SK-N-SH (cell line): ENCODE measurements around the gene DOC2A. TPM values are rescaled to one million over a fixed set of nuclear protein-coding genes. Genes with fewer than 3 reads are reported as not detected.

Experiments
- CTCF ChIA-PET: fragments of 300-600, 350-600 bp; formaldehyde crosslinking; extraction: SDS; loops from one replicate; lab custom pipeline; 2021; lab: Yijun Ruan, JAX
- POLR2A ChIA-PET: fragments of 350-600 bp; sonication (Branson Sonifier 250); formaldehyde crosslinking; extraction: SDS; loops from one replicate; lab custom pipeline; 2020; ENCODE audit warnings: antibody characterized with exemption, inconsistent platforms; lab: Yijun Ruan, JAX
- DNase-seq: peaks from one replicate; pipeline ENCODE4 v3.0.0; 2012
- H2AFZ ChIP-seq: fragments of 200-600 bp; sonication (generic); 2 replicates; pipeline ENCODE4 v1.8.1; 2016; ENCODE audit warnings: antibody characterized with exemption, mild to moderate bottlenecking, low read depth
- H3F3A ChIP-seq: fragments of 200-600 bp; sonication (generic); replicated peaks from 2 replicates; pipeline ENCODE3; 2016; ENCODE audit warnings: antibody characterized with exemption, mild to moderate bottlenecking; ENCODE audit not compliant: insufficient read depth
- H3K27ac ChIP-seq, 2 experiments: fragments of 200-500 bp in 1 of 2; fragments of 200-600 bp in 1 of 2; sonication (Bioruptor generic) in 1 of 2; sonication (generic), shearing (Covaris generic) in 1 of 2; 2 replicates each; pipeline versions ENCODE4 v1.5.1 to v1.6.1; 2014 to 2016; ENCODE audit warnings: low read depth in 2 of 2, inconsistent platforms in 1 of 2, low read length in 1 of 2, mild to moderate bottlenecking in 1 of 2, mixed read lengths in 1 of 2
- H3K27me3 ChIP-seq: fragments of 200-600 bp; sonication (generic), shearing (Covaris generic); 2 replicates; pipeline ENCODE4 v1.6.1; 2016; ENCODE audit warnings: mixed run types; ENCODE audit not compliant: insufficient read depth
- H3K36me3 ChIP-seq, 2 experiments: fragments of 200-500 bp in 1 of 2; fragments of 200-600 bp in 1 of 2; sonication (Bioruptor generic) in 1 of 2; sonication (generic) in 1 of 2; replicated peaks in 1 of 2; 2 replicates each; pipeline versions ENCODE3 to v1.5.1; 2014 to 2016; ENCODE audit warnings: low read length in 1 of 2, mild to moderate bottlenecking in 1 of 2; ENCODE audit not compliant: insufficient read depth in 2 of 2, control insufficient read depth in 1 of 2
- H3K4me1 ChIP-seq, 2 experiments: fragments of 200-500 bp in 1 of 2; fragments of 200-600 bp in 1 of 2; sonication (Bioruptor generic) in 1 of 2; sonication (generic), shearing (Covaris generic) in 1 of 2; 2 replicates each; pipeline versions ENCODE4 v1.5.1 to v1.6.1; 2014 to 2016; ENCODE audit warnings: low read depth in 1 of 2, low read length in 1 of 2, mixed run types in 1 of 2; ENCODE audit not compliant: insufficient read depth in 2 of 2, control insufficient read depth in 1 of 2
- H3K4me2 ChIP-seq: fragments of 200-600 bp; sonication (generic), shearing (Covaris generic); 2 replicates; pipeline ENCODE4 v1.6.1; 2017; ENCODE audit warnings: mixed run types
- H3K4me3 ChIP-seq, 2 experiments: fragments of 200-500 bp in 1 of 2; fragments of 200-600 bp in 1 of 2; sonication (Bioruptor generic) in 1 of 2; sonication (generic), shearing (Covaris generic) in 1 of 2; 2 replicates each; pipeline versions ENCODE4 v1.5.1 to v1.8.1; 2014 to 2016; ENCODE audit warnings: low read depth in 2 of 2, inconsistent platforms in 1 of 2, low read length in 1 of 2, mild to moderate bottlenecking in 1 of 2, mixed read lengths in 1 of 2, moderate library complexity in 1 of 2
- H3K79me2 ChIP-seq: fragments of 200-600 bp; sonication (generic); 2 replicates; pipeline ENCODE4 v1.8.1; 2017; ENCODE audit warnings: mild to moderate bottlenecking; ENCODE audit not compliant: insufficient read depth
- H3K9ac ChIP-seq: fragments of 200-600 bp; sonication (generic); 2 replicates; pipeline ENCODE4 v1.6.1; 2017; ENCODE audit warnings: mixed run types
- H3K9me2 ChIP-seq: fragments of 200-600 bp; sonication (generic); 2 replicates; pipeline ENCODE4 v1.6.1; 2017; ENCODE audit warnings: mixed run types
- H3K9me3 ChIP-seq: fragments of 200-600 bp; sonication (generic); 2 replicates; pipeline ENCODE4 v1.6.1; 2017; ENCODE audit warnings: mixed run types, mild to moderate bottlenecking, moderate library complexity
- H4K20me1 ChIP-seq: fragments of 200-600 bp; sonication (generic); 2 replicates; pipeline ENCODE4 v1.6.1; 2017; ENCODE audit warnings: mild to moderate bottlenecking, mixed run types; ENCODE audit not compliant: insufficient read depth
- CHD2 ChIP-seq: fragments of 150-350 bp; IDR thresholded peaks from 2 replicates; pipeline ENCODE4 v1.6.1; 2018; ENCODE audit warnings: low read length; ENCODE audit not compliant: partially characterized antibody
- ELF1 ChIP-seq: IDR thresholded peaks from 2 replicates; pipeline ENCODE4 v1.4.0; 2012
- EP300 ChIP-seq, 2 experiments: IDR thresholded peaks; 2 replicates each; pipeline versions ENCODE4 v1.4.0 to v1.6.1; 2012; ENCODE audit warnings: borderline replicate concordance in 1 of 2, low read depth in 1 of 2, low read length in 1 of 2
- FOXJ3 ChIP-seq: sonication (generic); formaldehyde crosslinking; IDR thresholded peaks from 2 replicates; pipeline ENCODE4 v1.5.1; 2020; ENCODE audit warnings: mild to moderate bottlenecking, missing genetic modification reagents
- FOXM1 ChIP-seq: IDR thresholded peaks from 2 replicates; pipeline ENCODE4 v1.4.0; 2012; ENCODE audit warnings: low read depth, mild to moderate bottlenecking
- GATA2 ChIP-seq: sonication (generic); formaldehyde crosslinking; IDR thresholded peaks from 2 replicates; pipeline ENCODE4 v1.5.0; 2020; ENCODE audit warnings: mild to moderate bottlenecking, missing genetic modification reagents
- MEF2A ChIP-seq: IDR thresholded peaks from 2 replicates; pipeline ENCODE4 v1.4.0; 2012; ENCODE audit warnings: low read depth, borderline replicate concordance
- MXI1 ChIP-seq: IDR thresholded peaks from 2 replicates; pipeline ENCODE4 v1.6.1; 2012; ENCODE audit warnings: mild to moderate bottlenecking, low read depth, low read length, improper control_type of control experiment
- NFIC ChIP-seq: IDR thresholded peaks from 2 replicates; pipeline ENCODE4 v1.4.0; 2012; ENCODE audit warnings: borderline replicate concordance
- RAD21 ChIP-seq: IDR thresholded peaks from 2 replicates; pipeline ENCODE4 v1.6.1; 2012; ENCODE audit warnings: mild to moderate bottlenecking, low read length
- RFX5 ChIP-seq: IDR thresholded peaks from 2 replicates; pipeline ENCODE4 v1.6.1; 2012; ENCODE audit warnings: mild to moderate bottlenecking, improper control_type of control experiment, low read length
- SIN3A ChIP-seq: IDR thresholded peaks from 2 replicates; pipeline ENCODE4 v1.6.1; 2012; ENCODE audit warnings: low read depth, mild to moderate bottlenecking, low read length, moderate library complexity, borderline replicate concordance
- TAF1 ChIP-seq: IDR thresholded peaks from 2 replicates; pipeline ENCODE4 v1.6.1; 2012; ENCODE audit warnings: low read depth, mild to moderate bottlenecking, low read length, moderate library complexity, borderline replicate concordance
- TCF12 ChIP-seq: IDR thresholded peaks from 2 replicates; pipeline ENCODE4 v1.4.0; 2012
- YY1 ChIP-seq: IDR thresholded peaks from 2 replicates; pipeline ENCODE4 v1.4.0; 2012; ENCODE audit warnings: low read depth, mild to moderate bottlenecking
- WGBS: methylation state at CpG from one replicate; pipeline ENCODE4 v1.1.6; 2017; ENCODE audit warnings: low lambda C conversion rate; 5-methylcytosine and 5-hydroxymethylcytosine counted together
- polyA plus RNA-seq, 3 experiments: library from polyadenylated mRNA; depleted of rRNA; stranded (reverse); fragments of >200 nt; gene quantifications; 2 replicates each; pipeline ENCODE4 v1.2.3, GENCODE V29; 2012
- TF ChIP-seq, protein P1 (sequence below): fragments of 200-600 bp; sonication (generic); IDR thresholded peaks from 2 replicates; pipeline ENCODE4 v1.6.1; 2017; ENCODE audit warnings: antibody characterized with exemption, mild to moderate bottlenecking, moderate library complexity
- TF ChIP-seq, protein P2 (sequence below): IDR thresholded peaks from 2 replicates; pipeline ENCODE4; 2012
- TF ChIP-seq, protein P3 (sequence below): fragments of 150-350 bp; IDR thresholded peaks from 2 replicates; pipeline ENCODE4 v1.6.1; 2017; ENCODE audit warnings: antibody characterized with exemption, low read length, low read depth, borderline replicate concordance

Gene DOC2A
- polyA plus RNA-seq, 1 of the 3 experiments (the other 2 are of a cell fraction): 10.4 TPM

DNA sequence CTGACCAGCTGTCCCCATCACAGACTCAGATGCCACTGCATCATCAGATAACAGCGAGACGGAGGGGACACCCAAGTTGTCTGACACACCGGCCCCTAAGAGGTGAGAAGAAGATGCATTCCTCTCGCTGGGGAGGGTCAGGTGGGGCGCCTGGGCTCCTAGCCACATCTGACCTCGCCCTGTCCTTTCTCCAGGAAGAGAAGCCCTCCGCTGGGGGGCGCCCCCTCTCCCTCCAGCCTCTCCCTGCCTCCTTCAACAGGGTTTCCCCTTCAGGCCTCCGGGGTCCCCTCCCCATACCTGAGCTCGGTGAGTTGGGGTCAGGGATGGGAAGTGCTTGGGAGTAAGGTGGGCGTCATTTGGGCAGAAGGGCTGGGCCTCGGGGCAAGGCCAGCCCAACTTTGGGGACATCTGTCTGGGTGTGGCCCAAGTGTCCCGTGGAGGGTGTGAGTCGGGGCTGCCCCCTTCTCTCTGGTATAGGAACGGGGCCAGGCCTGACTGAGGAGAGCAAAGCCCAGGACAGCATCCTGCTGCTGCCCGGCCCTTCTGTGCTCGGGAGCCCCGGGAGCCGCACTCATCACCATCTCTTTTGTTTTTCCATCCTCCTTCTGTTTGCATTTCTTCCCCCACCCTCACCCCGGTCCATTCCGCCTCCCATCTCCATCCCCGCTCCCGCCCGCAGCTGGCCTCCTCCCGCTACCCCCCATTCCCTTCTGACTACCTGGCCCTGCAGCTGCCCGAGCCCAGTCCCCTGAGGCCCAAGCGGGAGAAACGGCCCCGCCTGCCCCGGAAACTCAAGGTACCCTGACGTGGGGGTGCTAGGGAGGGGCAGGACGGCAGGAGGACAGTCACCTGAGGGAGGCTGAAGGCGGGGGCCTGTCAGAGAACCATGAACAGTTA, 9.8 kb downstream of the DOC2A start (continued):
- no peak for TF ChIP-seq GATA2 (CRISPR knock-in tag)
- TF ChIP-seq FOXM1: no peak

DNA sequence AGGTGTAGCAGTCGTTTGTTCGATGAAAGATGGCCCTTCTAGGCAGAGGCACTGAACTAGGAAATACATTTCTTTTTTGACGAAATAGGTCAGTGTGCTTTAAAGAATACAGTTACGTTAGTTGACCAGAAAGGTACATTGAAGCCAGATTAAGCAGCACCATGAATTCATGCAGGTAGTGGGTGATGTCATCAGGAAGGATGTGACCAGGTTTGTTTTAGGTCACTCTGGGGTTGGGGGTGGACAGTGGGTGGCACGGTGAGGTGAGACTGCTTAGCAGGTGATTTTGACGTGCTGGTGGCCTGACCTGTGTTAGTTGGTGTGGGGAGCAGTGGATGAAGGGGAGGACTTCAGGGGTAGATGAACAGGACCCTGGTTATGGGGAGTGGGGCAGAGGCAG, 11.2 kb downstream of the DOC2A start:
- TF ChIP-seq, protein P1, sequence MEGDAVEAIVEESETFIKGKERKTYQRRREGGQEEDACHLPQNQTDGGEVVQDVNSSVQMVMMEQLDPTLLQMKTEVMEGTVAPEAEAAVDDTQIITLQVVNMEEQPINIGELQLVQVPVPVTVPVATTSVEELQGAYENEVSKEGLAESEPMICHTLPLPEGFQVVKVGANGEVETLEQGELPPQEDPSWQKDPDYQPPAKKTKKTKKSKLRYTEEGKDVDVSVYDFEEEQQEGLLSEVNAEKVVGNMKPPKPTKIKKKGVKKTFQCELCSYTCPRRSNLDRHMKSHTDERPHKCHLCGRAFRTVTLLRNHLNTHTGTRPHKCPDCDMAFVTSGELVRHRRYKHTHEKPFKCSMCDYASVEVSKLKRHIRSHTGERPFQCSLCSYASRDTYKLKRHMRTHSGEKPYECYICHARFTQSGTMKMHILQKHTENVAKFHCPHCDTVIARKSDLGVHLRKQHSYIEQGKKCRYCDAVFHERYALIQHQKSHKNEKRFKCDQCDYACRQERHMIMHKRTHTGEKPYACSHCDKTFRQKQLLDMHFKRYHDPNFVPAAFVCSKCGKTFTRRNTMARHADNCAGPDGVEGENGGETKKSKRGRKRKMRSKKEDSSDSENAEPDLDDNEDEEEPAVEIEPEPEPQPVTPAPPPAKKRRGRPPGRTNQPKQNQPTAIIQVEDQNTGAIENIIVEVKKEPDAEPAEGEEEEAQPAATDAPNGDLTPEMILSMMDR: no peak
- TF ChIP-seq CHD2 (no peak), SIN3A (no peak), RAD21 (no peak), FOXJ3 (CRISPR knock-in tag) (no peak), MEF2A (no peak), TAF1 (no peak), ELF1 (no peak), NFIC (no peak), MXI1 (no peak), GATA2 (CRISPR knock-in tag) (no peak), TCF12 (no peak), YY1 (no peak), FOXM1 (no peak), EP300 (IDR thresholded peaks at IDR 0.05; ENCODE audit: borderline replicate concordance in 1 of 2, low read depth in 1 of 2, low read length in 1 of 2) (no peak), RFX5 (no peak)
- TF ChIP-seq, protein P2, sequence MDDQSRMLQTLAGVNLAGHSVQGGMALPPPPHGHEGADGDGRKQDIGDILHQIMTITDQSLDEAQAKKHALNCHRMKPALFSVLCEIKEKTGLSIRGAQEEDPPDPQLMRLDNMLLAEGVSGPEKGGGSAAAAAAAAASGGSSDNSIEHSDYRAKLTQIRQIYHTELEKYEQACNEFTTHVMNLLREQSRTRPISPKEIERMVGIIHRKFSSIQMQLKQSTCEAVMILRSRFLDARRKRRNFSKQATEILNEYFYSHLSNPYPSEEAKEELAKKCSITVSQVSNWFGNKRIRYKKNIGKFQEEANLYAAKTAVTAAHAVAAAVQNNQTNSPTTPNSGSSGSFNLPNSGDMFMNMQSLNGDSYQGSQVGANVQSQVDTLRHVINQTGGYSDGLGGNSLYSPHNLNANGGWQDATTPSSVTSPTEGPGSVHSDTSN: no peak
- TF ChIP-seq, protein P3, sequence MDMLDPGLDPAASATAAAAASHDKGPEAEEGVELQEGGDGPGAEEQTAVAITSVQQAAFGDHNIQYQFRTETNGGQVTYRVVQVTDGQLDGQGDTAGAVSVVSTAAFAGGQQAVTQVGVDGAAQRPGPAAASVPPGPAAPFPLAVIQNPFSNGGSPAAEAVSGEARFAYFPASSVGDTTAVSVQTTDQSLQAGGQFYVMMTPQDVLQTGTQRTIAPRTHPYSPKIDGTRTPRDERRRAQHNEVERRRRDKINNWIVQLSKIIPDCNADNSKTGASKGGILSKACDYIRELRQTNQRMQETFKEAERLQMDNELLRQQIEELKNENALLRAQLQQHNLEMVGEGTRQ: no peak
- H3K4me2 ChIP-seq: no peak overlapping the region
- no peak overlapping the region for H3K9ac ChIP-seq
- H3K4me3 ChIP-seq: no peak overlapping the region
- WGBS: 90% methylated on average over 6 of the region's 6 CpGs
- peaks cover 0 to 12% of the 10 kb centered on the region in 2 experiments; a peak in 1 of 4 replicates for H3K4me1 ChIP-seq
- no peaks in the 10 kb centered on the region for H3F3A ChIP-seq
- H3K36me3 ChIP-seq: peaks cover 5 to 13% of the 10 kb centered on the region in 2 experiments
- POLR2A ChIA-PET: interaction anchor here (1.1 kb wide), 1 partner anchor 73 kb away, joined by 3 read pairs; no protein-coding TSS in a partner anchor
- no peaks in the 10 kb centered on the region for H4K20me1 ChIP-seq
- no peak overlapping the region for H3K27ac ChIP-seq
- H3K9me2 ChIP-seq: no peaks in the 10 kb centered on the region
- H3K27me3 ChIP-seq: no peaks in the 10 kb centered on the region
- no peaks in the 10 kb centered on the region for H3K9me3 ChIP-seq
- no peak overlapping the region for H2AFZ ChIP-seq
- H3K79me2 ChIP-seq: peaks cover 19% of the 10 kb centered on the region; the same call in 1 of the 2 replicates
- no peak for DNase-seq
- CTCF ChIA-PET: no interaction called here
